Colonic mucosa (tissue), 4 donors: Measurements from ENCODE around the gene LRRC7. TPM values are rescaled to one million over a fixed set of nuclear protein-coding genes. Genes with fewer than 3 reads are reported as not detected.

Source experiments
- DNase-seq: peaks from one replicate; pipeline ENCODE4 v3.0.0-alpha.2; 2020
- H3K27ac ChIP-seq: fragments of 200-600 bp; one replicate; pipeline ENCODE4 v1.8.0; 2021
- H3K27me3 ChIP-seq: fragments of 200-600 bp; one replicate; pipeline ENCODE4 v1.8.0; 2021
- H3K36me3 ChIP-seq: fragments of 200-600 bp; one replicate; pipeline ENCODE4 v1.8.0; 2021
- H3K4me1 ChIP-seq: fragments of 200-600 bp; one replicate; pipeline ENCODE4 v1.8.0; 2021; ENCODE audit warnings: mild to moderate bottlenecking
- H3K4me3 ChIP-seq: fragments of 200-600 bp; one replicate; pipeline ENCODE4 v1.8.0; 2021
- H3K9ac ChIP-seq, 2 donors: one replicate each; pipeline ENCODE4 v1.7.0; 2013; ENCODE audit warnings: control low read depth in 2 of 2, low read depth in 2 of 2, low read length in 2 of 2
- H3K9me3 ChIP-seq: fragments of 200-600 bp; one replicate; pipeline ENCODE4 v1.8.0; 2021
- CTCF ChIP-seq: fragments of 200-600 bp; IDR thresholded peaks from one replicate; pipeline ENCODE4 v1.8.0; 2022; ENCODE audit warnings: antibody characterized with exemption, mild to moderate bottlenecking
- intact Hi-C: fragments of 100-400 bp; cut with DNase I; formaldehyde crosslinking; loops from one replicate; pipeline ENCODE4 v1.14.1; 2022
- total RNA-seq, 2 donors: library from RNA; stranded (reverse); fragmentation: NEBNext Ultra II Directional in 1 of 2; extraction: Animal tissue kit (Norgen Biotek cat#: 25700) in 1 of 2; gene quantifications; one replicate each; pipeline ENCODE4 v1.2.1, GENCODE V29; 2021
- donor health status: healthy.
- donor health status: DM: no; HTN: no; CAD: no.
- donor health status: DM: no; HTN: no; CAD: no.

Gene LRRC7
- total RNA-seq, 2 donors from 2014 or later, result 0.21 to 0.22 TPM

GRCh38 chr1:70008660-70009059 lies 440.9 kb downstream of the LRRC7 start:
- H3K9ac ChIP-seq, result no peak overlapping the region
- H3K9me3 ChIP-seq, result no peaks in the 10 kb centered on the region
- H3K27ac ChIP-seq, result no peak overlapping the region
- no peak for TF ChIP-seq CTCF
- no peaks in the 10 kb centered on the region for H3K36me3 ChIP-seq
- H3K4me3 ChIP-seq, result no peak overlapping the region
- no peaks in the 10 kb centered on the region for H3K27me3 ChIP-seq
- intact Hi-C loops, result no loop called here
- DNase-seq, result no peak
- no peaks in the 10 kb centered on the region for H3K4me1 ChIP-seq

- no peaks in the 10 kb centered on the region for H3K36me3 ChIP-seq
- no peak overlapping the region for H3K9ac ChIP-seq
- H3K4me1 ChIP-seq, result no peaks in the 10 kb centered on the region
- H3K27me3 ChIP-seq, result no peaks in the 10 kb centered on the region
- no peak for TF ChIP-seq CTCF
- no peaks in the 10 kb centered on the region for H3K9me3 ChIP-seq
- intact Hi-C loops, result no loop called here
- no peak overlapping the region for H3K4me3 ChIP-seq
- H3K27ac ChIP-seq, result no peak overlapping the region
- DNase-seq, result no peak
These were observed 450.0 kb downstream of the LRRC7 start for GRCh38 chr1:70017770-70018169.

- Histone ChIP-seq H3K27me3 (no peaks in the 10 kb centered on the region), H3K9ac (no peak overlapping the region), H3K4me3 (no peak overlapping the region), H3K27ac (no peak overlapping the region), H3K9me3 (no peaks in the 10 kb centered on the region), H3K36me3 (no peaks in the 10 kb centered on the region), H3K4me1 (no peaks in the 10 kb centered on the region)
- no peak for DNase-seq
- TF ChIP-seq CTCF, result no peak
- intact Hi-C loops, result no loop called here
These were observed 456.6 kb downstream of the LRRC7 start for GRCh38 chr1:70024272-70024671.

- no peak overlapping the region for H3K27ac ChIP-seq
- DNase-seq, result no peak
- H3K9me3 ChIP-seq, result no peaks in the 10 kb centered on the region
- no peak overlapping the region for H3K4me3 ChIP-seq
- H3K9ac ChIP-seq, result no peak overlapping the region
- H3K4me1 ChIP-seq, result no peaks in the 10 kb centered on the region
- no peaks in the 10 kb centered on the region for H3K36me3 ChIP-seq
- no peaks in the 10 kb centered on the region for H3K27me3 ChIP-seq
- TF ChIP-seq CTCF, result no peak
- intact Hi-C loops, result no loop called here
These were observed 457.3 kb downstream of the LRRC7 start for GRCh38 chr1:70025052-70025451.

- no peaks in the 10 kb centered on the region for H3K27me3 ChIP-seq
- H3K9ac ChIP-seq, result no peak overlapping the region
- no peak overlapping the region for H3K27ac ChIP-seq
- H3K9me3 ChIP-seq, result no peaks in the 10 kb centered on the region
- no peak for TF ChIP-seq CTCF
- H3K4me1 ChIP-seq, result no peaks in the 10 kb centered on the region
- intact Hi-C loops, result no loop called here
- H3K36me3 ChIP-seq, result no peaks in the 10 kb centered on the region
- no peak for DNase-seq
- H3K4me3 ChIP-seq, result no peak overlapping the region
These were observed 458.1 kb downstream of the LRRC7 start for GRCh38 chr1:70025846-70026245.
